Stimulated activated CD8-positive, alpha-beta memory T cell treated with anti-CD3 and anti-CD28 coated beads, Interleukin-7, amount 100 ng/mL, for 4 hours (primary cell): ENCODE results near the gene MRFAP1.
A peak's percentile ranks its signal among the peaks of the same experiment; 100 is the strongest.

Source experiments
- DNase-seq, 2 donors: peaks; one replicate each; pipeline ENCODE4 v3.0.0-alpha.2; 2020; ENCODE audit warnings: low read depth in 2 of 2

The MRFAP1 gene

GRCh38 chr4:6640292-6641163, at the start of gene MRFAP1:
Gene MRFAP1, plus strand, starts transcription at chr4:6640685. Its CDS starts 178 bp downstream, at chr4:6640863.
- peak; percentile 88 to 92 for DNase-seq

- no peak for DNase-seq
Measured at GRCh38 chr4:6591313-6591712, 49.2 kb upstream of the MRFAP1 start.

GRCh38 chr4:6591781-6592180, 48.7 kb upstream of the MRFAP1 start:
- no peak for DNase-seq

- no peak for DNase-seq
Measured at GRCh38 chr4:6592804-6593563, 47.5 kb upstream of the MRFAP1 start.

GRCh38 chr4:6594341-6594740, 46.1 kb upstream of the MRFAP1 start:
- DNase-seq: no peak

GRCh38 chr4:6594826-6595355, 45.6 kb upstream of the MRFAP1 start:
- DNase-seq: no peak

GRCh38 chr4:6595897-6596537, 44.5 kb upstream of the MRFAP1 start:
- no peak for DNase-seq

GRCh38 chr4:6596948-6597347, 43.5 kb upstream of the MRFAP1 start:
- DNase-seq: no peak

- DNase-seq: no peak
Measured at GRCh38 chr4:6598127-6598526, 42.4 kb upstream of the MRFAP1 start.

GRCh38 chr4:6598641-6599040, 41.8 kb upstream of the MRFAP1 start:
- DNase-seq: no peak

GRCh38 chr4:6601661-6602250, 38.7 kb upstream of the MRFAP1 start:
- DNase-seq: no peak

GRCh38 chr4:6602289-6602688, 38.2 kb upstream of the MRFAP1 start:
- no peak for DNase-seq

GRCh38 chr4:6603128-6603527, 37.4 kb upstream of the MRFAP1 start:
- DNase-seq: no peak

GRCh38 chr4:6605114-6605513, 35.4 kb upstream of the MRFAP1 start:
- no peak for DNase-seq

GRCh38 chr4:6605605-6606004, 34.9 kb upstream of the MRFAP1 start:
- DNase-seq: no peak

- no peak for DNase-seq
Measured at GRCh38 chr4:6606465-6607235, 33.8 kb upstream of the MRFAP1 start.

GRCh38 chr4:6607368-6608055, 33.0 kb upstream of the MRFAP1 start:
- no peak for DNase-seq

GRCh38 chr4:6608758-6609414, 31.6 kb upstream of the MRFAP1 start:
- DNase-seq: peak in 1 of 2 donors; percentile 9

GRCh38 chr4:6609415-6610079, 30.9 kb upstream of the MRFAP1 start:
- no peak for DNase-seq
